ENCODE data around the gene TMEM130.

GRCh38 chr7:98807068-98808048 is 62.5 kb downstream of the TMEM130 start:
- TF ChIP-seq ELK1 (CRISPR knock-in tag; IDR thresholded peaks at IDR 0.05): no peak
- TF ChIP-seq ZNF174 (CRISPR knock-in tag; IDR thresholded peaks at IDR 0.05): no peak

All from K562 (cell line).